ENCODE results near the gene BCAS1.

The BCAS1 gene

DNA sequence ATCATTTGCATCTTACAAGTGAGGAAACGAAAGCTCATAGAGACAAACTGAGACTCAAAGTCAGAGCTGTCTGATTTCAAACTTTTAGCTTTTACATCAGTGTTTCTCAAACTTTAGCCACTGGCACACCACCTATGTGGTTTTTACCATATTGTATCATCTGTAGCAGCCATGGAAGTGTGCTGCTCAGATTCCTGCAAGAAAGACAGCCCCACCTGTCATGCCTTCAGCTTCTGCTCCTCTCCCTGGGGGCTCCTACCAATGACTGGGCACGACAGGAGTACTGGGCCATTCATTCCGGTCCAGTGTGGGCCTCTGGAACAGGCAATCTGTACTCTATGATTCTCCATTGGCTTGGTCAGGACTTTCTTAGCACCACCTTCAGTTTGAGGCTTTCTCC is 87.0 kb downstream of the BCAS1 start:
- TF ChIP-seq ZFX (IDR thresholded peaks at IDR 0.05): no peak
- TF ChIP-seq, protein P1, sequence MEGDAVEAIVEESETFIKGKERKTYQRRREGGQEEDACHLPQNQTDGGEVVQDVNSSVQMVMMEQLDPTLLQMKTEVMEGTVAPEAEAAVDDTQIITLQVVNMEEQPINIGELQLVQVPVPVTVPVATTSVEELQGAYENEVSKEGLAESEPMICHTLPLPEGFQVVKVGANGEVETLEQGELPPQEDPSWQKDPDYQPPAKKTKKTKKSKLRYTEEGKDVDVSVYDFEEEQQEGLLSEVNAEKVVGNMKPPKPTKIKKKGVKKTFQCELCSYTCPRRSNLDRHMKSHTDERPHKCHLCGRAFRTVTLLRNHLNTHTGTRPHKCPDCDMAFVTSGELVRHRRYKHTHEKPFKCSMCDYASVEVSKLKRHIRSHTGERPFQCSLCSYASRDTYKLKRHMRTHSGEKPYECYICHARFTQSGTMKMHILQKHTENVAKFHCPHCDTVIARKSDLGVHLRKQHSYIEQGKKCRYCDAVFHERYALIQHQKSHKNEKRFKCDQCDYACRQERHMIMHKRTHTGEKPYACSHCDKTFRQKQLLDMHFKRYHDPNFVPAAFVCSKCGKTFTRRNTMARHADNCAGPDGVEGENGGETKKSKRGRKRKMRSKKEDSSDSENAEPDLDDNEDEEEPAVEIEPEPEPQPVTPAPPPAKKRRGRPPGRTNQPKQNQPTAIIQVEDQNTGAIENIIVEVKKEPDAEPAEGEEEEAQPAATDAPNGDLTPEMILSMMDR (conservative IDR thresholded peaks at IDR 0.05): no peak
- H3K27ac ChIP-seq: no peak overlapping the region

DNA sequence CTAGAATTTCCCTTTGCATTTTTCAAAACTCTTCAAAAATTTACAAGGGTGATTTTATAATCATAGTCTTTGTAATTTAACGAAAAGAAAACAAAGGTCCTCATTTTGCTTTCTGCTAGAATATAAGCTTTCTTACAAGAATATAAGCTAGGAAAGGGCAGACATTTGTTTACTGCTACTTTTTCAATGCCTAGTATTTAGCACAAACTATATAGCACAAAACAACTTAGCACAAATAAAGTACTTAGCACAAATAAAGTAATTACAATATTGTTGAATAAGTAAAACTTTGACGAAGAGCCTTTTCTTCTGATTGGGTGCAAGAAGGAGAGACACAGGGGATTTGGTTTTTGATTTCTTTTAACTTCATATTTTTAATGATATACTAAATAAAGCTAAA is 87.8 kb downstream of the BCAS1 start:
- TF ChIP-seq, protein P1 (conservative IDR thresholded peaks at IDR 0.05): no peak
- no peak for TF ChIP-seq ZFX (IDR thresholded peaks at IDR 0.05)
- H3K27ac ChIP-seq: no peak overlapping the region

DNA sequence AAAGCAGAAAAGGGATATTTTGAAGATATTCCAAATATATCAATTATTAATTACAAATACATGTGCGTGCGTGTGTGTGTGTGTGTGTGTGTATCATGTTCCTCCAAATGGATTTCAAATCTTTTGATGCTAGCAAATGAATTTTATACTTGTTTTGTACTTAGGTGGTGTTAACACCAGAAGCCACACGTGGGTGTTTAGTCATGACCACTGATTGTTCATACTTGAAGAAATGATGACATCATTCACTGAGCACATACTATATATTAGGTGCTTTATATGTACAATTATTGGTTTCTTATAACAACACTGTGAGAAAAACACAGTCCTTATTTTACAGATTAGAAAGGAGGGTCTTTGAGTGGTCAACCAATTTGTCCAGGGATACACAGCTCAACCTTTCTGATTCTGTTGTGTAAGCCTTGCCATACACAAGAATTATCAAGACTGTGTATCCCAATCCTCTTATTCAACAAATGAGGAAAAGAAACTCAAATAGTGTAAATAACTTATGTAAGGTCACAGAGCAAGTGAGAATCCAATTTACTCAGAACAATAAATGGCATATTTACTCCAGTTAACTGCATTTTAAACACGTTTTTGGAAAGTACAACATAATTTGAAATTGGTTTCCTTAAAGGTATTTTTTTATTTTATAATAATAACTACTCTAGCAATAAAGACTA is 88.5 kb downstream of the BCAS1 start:
- TF ChIP-seq, protein P1 (conservative IDR thresholded peaks at IDR 0.05): no peak
- TF ChIP-seq ZFX (IDR thresholded peaks at IDR 0.05): no peak
- no peak overlapping the region for H3K27ac ChIP-seq

DNA sequence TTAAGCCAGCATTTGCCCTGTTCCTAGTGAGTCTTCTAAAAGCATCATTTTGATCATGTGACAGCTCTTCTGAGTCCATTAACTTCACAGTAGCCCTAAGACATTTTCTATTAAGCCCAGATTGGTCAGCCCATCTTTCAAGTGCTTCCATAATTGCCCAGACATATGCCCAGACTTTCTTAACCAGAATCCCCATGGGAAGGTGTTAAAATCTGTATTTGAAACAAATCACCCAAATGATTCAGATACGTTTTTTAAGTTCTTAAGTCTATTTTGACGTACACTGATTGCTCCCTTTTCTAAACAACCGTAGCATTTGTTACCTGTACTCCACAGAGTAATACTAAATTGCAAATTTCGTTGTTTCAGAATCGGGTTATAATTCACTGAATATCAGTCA is 89.3 kb downstream of the BCAS1 start:
- H3K27ac ChIP-seq: no peak overlapping the region
- TF ChIP-seq, protein P1 (conservative IDR thresholded peaks at IDR 0.05): no peak
- TF ChIP-seq ZFX (IDR thresholded peaks at IDR 0.05): no peak

DNA sequence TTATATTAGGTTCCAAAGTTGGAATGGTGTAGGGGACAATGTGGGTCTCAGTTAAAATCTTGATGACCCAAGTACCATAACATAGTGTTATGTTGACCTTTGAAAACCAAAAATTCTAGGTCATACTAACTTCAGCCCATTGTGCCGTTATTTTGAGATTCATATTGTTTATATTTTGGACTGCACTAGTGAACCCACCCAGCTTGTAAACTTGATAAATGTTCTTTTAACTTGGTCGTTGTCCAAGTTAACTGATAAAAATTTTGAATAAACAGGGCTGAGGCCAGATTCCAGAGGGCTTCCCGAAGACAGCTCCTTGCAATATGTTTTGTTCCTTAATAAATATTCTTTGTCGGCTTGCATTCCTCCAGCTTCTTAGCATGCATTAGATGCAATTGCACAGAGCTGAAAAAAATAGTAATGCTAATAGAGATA is 90.3 kb downstream of the BCAS1 start:
- TF ChIP-seq, protein P1 (conservative IDR thresholded peaks at IDR 0.05): no peak
- TF ChIP-seq ZFX (IDR thresholded peaks at IDR 0.05): no peak
- no peak overlapping the region for H3K27ac ChIP-seq

DNA sequence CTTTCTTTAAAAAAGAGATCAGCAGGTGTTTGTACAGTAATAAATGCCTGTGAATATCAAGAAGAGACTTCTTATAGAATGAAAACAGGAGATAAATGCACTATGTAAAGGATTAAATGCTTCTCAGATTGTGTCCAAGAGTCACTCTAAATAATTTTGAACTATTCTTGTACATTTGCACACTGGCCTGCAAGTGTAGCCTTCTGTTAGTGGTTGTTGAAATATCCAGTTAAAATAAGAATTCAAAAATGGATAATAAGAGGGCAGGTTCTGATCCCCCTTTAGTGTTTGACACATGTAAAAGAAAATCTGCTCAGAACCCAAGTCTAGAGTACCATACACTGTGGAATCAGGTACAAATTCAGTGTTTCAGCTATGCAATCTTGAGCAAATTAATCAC is 91.9 kb downstream of the BCAS1 start:
- TF ChIP-seq, protein P1 (conservative IDR thresholded peaks at IDR 0.05): no peak
- no peak for TF ChIP-seq ZFX (IDR thresholded peaks at IDR 0.05)
- H3K27ac ChIP-seq: no peak overlapping the region

DNA sequence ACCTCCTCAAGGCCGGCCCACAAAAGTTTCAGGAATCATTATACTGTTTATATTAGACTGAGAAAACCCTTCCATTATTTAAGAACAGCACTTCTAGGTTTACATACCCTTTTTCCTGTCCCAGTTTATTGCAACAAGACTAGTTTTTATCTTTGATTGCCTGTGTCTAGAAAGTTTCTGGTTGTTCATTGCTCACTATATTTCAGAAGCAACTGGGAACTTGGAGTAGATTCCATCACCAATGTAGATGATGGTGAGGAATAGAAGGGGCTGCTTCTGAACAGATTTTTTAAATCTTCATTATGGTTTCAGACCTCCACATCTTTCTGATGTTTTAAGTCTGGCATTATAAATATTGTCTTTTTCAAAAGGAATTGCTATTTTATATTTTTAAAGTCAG is 93.0 kb downstream of the BCAS1 start:
- H3K27ac ChIP-seq: no peak overlapping the region
- TF ChIP-seq, protein P1 (conservative IDR thresholded peaks at IDR 0.05): no peak
- TF ChIP-seq ZFX (IDR thresholded peaks at IDR 0.05): no peak

All from C4-2B (cell line).